Astrocyte (in vitro differentiated cells and primary cell): Measurements from ENCODE around the gene TMEM156.

Source experiments
- CTCF ChIP-seq: IDR thresholded peaks from 2 replicates; pipeline ENCODE4 v1.5.1; 2011; ENCODE audit warnings: low read depth, mild to moderate bottlenecking, inconsistent platforms, low read length, moderate library complexity; ENCODE audit not compliant: insufficient read depth
- EZH2 ChIP-seq: IDR thresholded peaks from 2 replicates; pipeline ENCODE4 v1.6.1; 2012; ENCODE audit warnings: mild to moderate bottlenecking, low read length, inconsistent platforms; ENCODE audit not compliant: insufficient read depth

- TF ChIP-seq CTCF, result no peak
- TF ChIP-seq EZH2, result no peak
Measured at GRCh38 chr4:39023059-39023458, 9.2 kb downstream of the TMEM156 start.
